ENCODE results near the gene PANK2.
"Not testable (repeated sequence)": the region's sequence is repeated elsewhere in the genome, so short reads cannot be mapped to it uniquely, and the experiment has no call there.

The PANK2 gene

DNA sequence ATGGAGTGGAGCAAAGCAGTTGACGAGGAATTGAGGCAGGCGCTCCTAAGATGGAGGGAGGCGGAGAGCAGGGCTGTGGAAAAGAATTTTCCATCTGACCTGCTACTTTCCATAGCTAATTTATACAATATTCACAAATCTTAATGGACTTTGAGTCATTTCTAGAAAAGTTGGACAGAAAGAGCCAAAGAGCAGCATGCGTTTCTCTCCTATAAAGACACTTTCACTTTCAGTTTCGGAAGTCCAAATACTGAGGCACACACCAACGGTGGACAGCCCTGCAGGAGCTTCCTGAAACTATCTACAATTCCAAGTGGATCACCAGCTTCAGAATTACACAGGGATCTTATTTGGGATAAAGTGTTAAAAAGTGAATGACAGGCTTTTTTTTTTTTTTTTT, 43.5 kb downstream of the PANK2 start:
- Histone ChIP-seq H3K4me3 (no peak overlapping the region), H3K9me3 (no peaks in the 10 kb centered on the region), H3K27ac (peak overlapping the region; percentile 78), H3K27me3 (no peaks in the 10 kb centered on the region), H3K9ac (peak overlapping the region; percentile 30; the same call in 1 of the 2 replicates), H4K20me1 (0 out of 2 replicates have a peak, but pooled peaks cover 2% of the 10 kb centered on the region), H3K4me2 (peak overlapping the region; percentile 73), H3K36me3 (peaks cover 48% of the 10 kb centered on the region), H3K4me1 (peaks cover 54% of the 10 kb centered on the region)
- TF ChIP-seq Cebpa-rat (IDR thresholded peaks at IDR 0.05) = no peak

DNA sequence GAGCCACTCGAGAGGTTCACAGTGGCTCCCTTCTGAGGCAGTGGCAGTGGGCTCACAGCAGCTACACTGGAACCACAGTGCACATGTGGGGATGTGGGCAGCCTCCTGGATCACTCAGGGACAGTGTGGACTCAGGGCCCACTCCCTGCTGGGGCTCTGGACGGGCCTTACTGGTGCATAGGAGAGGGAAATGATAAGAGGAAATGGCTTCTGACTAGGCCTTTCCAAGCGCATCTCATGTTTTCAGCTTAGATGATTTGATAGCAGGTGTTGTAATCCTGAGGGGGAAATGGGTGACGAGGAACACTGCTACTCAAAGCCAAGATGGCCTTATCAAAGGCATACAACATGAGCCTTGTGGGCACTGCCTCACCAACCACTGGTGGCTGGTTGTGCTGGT, 44.0 kb downstream of the PANK2 start:
- Histone ChIP-seq H3K9me3 (no peaks in the 10 kb centered on the region), H3K27me3 (no peaks in the 10 kb centered on the region), H3K9ac (no peak overlapping the region; the same call in 1 of the 2 replicates), H3K36me3 (peaks cover 53% of the 10 kb centered on the region), H4K20me1 (no peaks in the 10 kb centered on the region), H3K4me1 (peaks cover 49% of the 10 kb centered on the region), H3K27ac (peak overlapping the region; percentile 78), H3K4me2 (peak overlapping the region; percentile 73), H3K4me3 (no peak overlapping the region)
- TF ChIP-seq Cebpa-rat (IDR thresholded peaks at IDR 0.05) = no peak

DNA sequence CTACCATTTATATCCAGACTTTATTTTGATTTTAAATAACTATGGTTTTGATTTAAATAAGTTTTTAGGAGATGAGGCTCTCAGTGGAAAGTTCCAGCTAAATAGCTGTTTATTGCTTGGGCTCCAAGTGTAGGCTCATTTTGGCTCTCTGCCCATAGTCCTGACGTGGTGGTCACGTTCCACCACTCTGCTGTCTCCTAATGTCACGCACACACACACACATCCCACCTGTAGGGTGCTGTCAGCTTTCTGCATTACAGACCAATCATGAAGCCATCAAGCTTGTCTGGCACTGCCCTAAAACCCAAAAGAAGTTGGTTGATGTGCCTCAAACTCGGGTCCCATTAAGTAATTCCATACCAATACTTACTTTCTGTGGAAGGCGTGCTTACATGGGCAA, 45.4 kb downstream of the PANK2 start:
- H3K9ac ChIP-seq = no peak overlapping the region
- no peak overlapping the region for H3K4me2 ChIP-seq
- H3K9me3 ChIP-seq = peaks cover 7% of the 10 kb centered on the region; the same call in 1 of the 2 replicates
- no peak for TF ChIP-seq Cebpa-rat (IDR thresholded peaks at IDR 0.05)
- peaks cover 47% of the 10 kb centered on the region for H3K4me1 ChIP-seq
- H3K36me3 ChIP-seq = peaks cover 66% of the 10 kb centered on the region
- H3K27me3 ChIP-seq = no peaks in the 10 kb centered on the region
- H4K20me1 ChIP-seq = no peaks in the 10 kb centered on the region
- no peak overlapping the region for H3K27ac ChIP-seq
- no peak overlapping the region for H3K4me3 ChIP-seq

DNA sequence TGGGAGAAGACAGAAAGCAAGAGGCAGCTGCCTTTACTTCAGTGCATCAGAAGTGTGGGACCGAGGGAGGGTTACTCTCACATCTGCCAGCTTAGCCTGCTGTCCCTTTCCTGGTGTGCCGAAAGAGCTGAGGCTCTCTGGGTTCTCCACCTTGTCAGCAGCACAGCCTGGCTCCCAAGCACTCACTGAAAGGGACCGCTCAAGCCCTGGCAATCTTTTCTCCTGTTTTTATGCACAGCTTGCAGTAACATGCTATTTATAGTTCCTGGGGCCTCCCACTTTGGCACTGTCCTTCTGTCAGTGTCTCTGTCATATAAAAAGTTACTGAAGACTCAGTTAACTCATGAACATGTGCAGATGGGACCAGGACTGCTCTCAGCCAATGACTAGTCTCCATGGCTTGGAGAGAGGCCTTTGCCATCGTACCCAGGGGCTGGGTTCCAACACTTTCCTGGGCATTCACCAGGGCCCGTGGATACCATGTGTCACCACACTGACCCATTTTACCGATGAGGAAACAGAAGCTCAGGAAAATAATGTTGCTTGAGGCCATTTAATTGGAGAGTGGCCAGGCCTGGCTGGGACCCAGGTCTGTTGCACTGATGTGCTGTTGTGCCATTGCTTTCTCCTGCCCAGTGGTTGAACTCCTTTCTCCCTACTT, 46.2 kb downstream of the PANK2 start:
- Histone ChIP-seq H4K20me1 (no peaks in the 10 kb centered on the region), H3K4me1 (peaks cover 47% of the 10 kb centered on the region), H3K27me3 (no peaks in the 10 kb centered on the region), H3K4me3 (no peak overlapping the region), H3K9me3 (peaks cover 11% of the 10 kb centered on the region; the same call in 1 of the 2 replicates), H3K27ac (no peak overlapping the region), H3K36me3 (peaks cover 74% of the 10 kb centered on the region), H3K4me2 (peak overlapping the region; percentile 42), H3K9ac (no peak overlapping the region)
- no peak for TF ChIP-seq Cebpa-rat (IDR thresholded peaks at IDR 0.05)

DNA sequence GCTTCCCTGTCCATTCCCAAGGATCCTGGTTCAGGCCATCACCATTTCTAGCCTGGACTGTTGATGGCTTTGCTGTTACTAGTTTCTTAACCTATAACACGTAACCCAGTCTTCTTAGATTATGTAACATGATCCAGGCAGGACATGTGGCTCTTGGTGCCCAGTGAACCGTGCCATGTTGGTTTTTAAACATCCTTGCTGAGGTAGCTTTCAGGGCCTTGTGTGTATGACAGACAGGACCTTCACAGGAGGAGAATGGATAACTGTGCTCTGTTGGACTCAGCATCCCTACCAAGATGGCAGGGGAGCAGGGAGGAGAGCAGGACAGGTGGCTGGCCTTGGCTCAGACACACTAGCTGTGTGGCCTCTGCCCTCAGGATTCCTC, 46.8 kb downstream of the PANK2 start:
- H3K27ac ChIP-seq = no peak overlapping the region
- no peaks in the 10 kb centered on the region for H4K20me1 ChIP-seq
- no peak overlapping the region for H3K4me3 ChIP-seq
- peaks cover 43% of the 10 kb centered on the region for H3K4me1 ChIP-seq
- H3K4me2 ChIP-seq = peak overlapping the region; percentile 42
- no peak overlapping the region for H3K9ac ChIP-seq
- H3K27me3 ChIP-seq = no peaks in the 10 kb centered on the region
- peaks cover 79% of the 10 kb centered on the region for H3K36me3 ChIP-seq
- no peak for TF ChIP-seq Cebpa-rat (IDR thresholded peaks at IDR 0.05)
- peaks cover 13% of the 10 kb centered on the region; the same call in 1 of the 2 replicates for H3K9me3 ChIP-seq

DNA sequence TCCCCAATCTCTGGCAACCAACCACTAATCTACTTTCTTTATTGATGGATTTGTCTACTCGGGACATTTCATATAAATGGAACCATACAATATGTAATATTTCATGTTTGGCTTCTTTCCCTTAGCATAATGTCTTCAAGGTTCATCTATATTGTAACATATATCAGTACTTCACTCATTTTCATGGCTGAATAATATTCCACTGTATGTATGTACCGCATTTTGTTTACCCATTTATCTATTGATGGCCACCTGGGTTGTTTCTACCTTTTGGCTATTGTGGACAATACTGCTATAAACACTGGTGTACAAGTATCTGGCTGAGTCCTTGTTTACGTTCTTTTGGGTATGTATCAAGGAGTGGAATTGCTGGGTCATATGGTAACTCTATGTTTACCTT, 48.4 kb downstream of the PANK2 start:
- Histone ChIP-seq H3K27me3 (no peaks in the 10 kb centered on the region), H3K9ac (no peak overlapping the region), H3K4me2 (no peak overlapping the region), H3K9me3 (peaks cover 14% of the 10 kb centered on the region), H4K20me1 (no peaks in the 10 kb centered on the region), H3K4me3 (no peak overlapping the region), H3K36me3 (peaks cover 83% of the 10 kb centered on the region), H3K27ac (no peak overlapping the region), H3K4me1 (peaks cover 36% of the 10 kb centered on the region)
- TF ChIP-seq Cebpa-rat (IDR thresholded peaks at IDR 0.05) = no peak

DNA sequence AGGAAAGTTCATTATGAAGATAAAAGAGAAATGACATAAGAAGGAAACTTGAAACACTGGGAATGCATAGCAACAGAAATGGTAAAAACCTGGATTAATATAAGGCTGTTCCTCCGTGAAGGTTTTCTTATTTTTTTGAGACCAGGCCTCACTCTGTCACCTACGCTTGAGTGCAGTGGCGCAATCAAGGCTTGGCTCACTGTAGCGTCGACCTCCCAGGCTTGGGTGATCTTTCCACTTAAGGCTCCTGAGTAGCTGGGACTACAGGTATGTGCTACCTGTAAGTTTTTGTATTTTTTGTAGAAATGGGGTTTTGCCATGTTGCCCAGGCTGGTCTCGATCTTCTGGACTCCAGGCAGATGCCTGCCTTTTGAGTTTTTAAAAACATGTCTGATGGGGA, 51.7 kb downstream of the PANK2 start:
- Histone ChIP-seq H3K27me3 (no peaks in the 10 kb centered on the region), H3K4me1 (peaks cover 10% of the 10 kb centered on the region), H3K4me3 (no peak overlapping the region), H3K4me2 (no peak overlapping the region), H3K27ac (no peak overlapping the region), H3K9me3 (peaks cover 14% of the 10 kb centered on the region), H3K36me3 (peaks cover 75% of the 10 kb centered on the region), H3K9ac (no peak overlapping the region), H4K20me1 (no peaks in the 10 kb centered on the region)
- TF ChIP-seq Cebpa-rat (IDR thresholded peaks at IDR 0.05) = no peak

DNA sequence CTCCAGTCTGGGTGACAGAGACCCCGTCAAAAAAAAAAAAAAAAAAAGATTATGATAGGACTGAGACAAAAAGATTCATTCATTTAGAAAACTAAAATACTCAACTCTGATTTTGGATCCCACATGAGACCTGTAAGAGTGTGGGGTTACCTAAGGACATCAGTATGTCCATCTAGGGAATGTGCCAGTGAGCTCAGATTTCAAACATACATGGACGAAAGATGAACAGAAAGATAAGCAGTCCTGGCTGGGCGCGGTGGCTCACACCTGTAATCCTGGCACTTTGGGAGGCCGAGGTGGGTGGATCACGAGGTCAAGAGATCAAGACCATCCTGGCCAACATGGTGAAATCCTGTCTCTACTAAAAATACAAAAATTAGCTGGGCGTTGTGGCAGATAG, 57.5 kb downstream of the PANK2 start:
- H3K4me2 ChIP-seq, H3K9ac ChIP-seq, H3K4me3 ChIP-seq, H3K27ac ChIP-seq, H3K9me3 ChIP-seq, H3K27me3 ChIP-seq, H3K4me1 ChIP-seq, H4K20me1 ChIP-seq: not testable (repeated sequence)
- H3K36me3 ChIP-seq = peaks cover 47% of the 10 kb centered on the region

DNA sequence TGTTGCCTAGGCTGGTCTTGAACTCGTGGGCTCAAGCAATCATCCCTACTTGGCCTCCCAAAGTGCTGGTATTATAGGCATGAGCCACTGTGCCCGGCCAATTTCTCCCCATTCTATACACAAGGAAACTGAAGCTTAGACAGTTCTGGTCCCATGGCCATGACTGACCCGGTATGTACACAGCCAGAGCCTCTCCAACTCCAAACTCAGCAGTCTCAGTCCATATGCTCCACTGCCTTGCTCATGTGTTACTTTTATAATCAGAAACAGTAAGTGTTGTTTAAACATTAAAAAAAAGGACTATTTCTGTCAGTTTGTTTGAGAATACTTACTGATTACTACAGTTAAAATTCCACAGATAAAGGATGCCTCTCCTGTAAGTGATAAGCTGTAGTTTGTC, 75.5 kb downstream of the PANK2 start:
- peaks cover 56% of the 10 kb centered on the region for H3K36me3 ChIP-seq
- no peak overlapping the region for H3K4me2 ChIP-seq
- H4K20me1 ChIP-seq = peaks cover 15% of the 10 kb centered on the region; the same call in 1 of the 2 replicates
- no peak overlapping the region for H3K4me3 ChIP-seq
- no peak for TF ChIP-seq Cebpa-rat (IDR thresholded peaks at IDR 0.05)
- H3K27me3 ChIP-seq = no peaks in the 10 kb centered on the region
- no peaks in the 10 kb centered on the region for H3K9me3 ChIP-seq
- H3K9ac ChIP-seq = no peak overlapping the region
- H3K27ac ChIP-seq = no peak overlapping the region
- H3K4me1 ChIP-seq = no peaks in the 10 kb centered on the region

DNA sequence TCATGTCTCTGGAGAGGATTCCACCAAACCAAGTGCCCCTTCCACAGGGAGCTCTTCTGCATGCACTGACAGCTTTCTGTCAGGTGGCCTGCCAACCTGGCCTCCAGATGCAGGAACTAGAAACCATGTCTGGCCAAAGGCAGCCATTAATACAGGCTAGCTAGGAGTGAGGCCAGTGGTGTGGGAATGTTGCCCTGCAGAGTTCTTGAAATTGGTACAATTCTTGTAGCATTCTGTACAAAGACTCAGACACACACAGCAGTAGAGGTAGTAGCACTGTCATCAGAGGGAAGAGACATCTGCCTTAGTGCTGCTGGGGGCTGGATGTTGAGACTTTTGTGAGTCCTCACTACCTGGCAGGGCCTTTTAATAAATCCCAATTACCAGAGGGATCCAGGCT, 77.4 kb downstream of the PANK2 start:
- TF ChIP-seq Cebpa-rat (IDR thresholded peaks at IDR 0.05) = no peak
- no peaks in the 10 kb centered on the region for H3K4me1 ChIP-seq
- peaks cover 15% of the 10 kb centered on the region; the same call in 1 of the 2 replicates for H4K20me1 ChIP-seq
- no peaks in the 10 kb centered on the region for H3K9me3 ChIP-seq
- H3K27ac ChIP-seq = no peak overlapping the region
- H3K9ac ChIP-seq = no peak overlapping the region
- peaks cover 48% of the 10 kb centered on the region for H3K36me3 ChIP-seq
- H3K4me3 ChIP-seq = no peak overlapping the region
- no peaks in the 10 kb centered on the region for H3K27me3 ChIP-seq
- no peak overlapping the region for H3K4me2 ChIP-seq

DNA sequence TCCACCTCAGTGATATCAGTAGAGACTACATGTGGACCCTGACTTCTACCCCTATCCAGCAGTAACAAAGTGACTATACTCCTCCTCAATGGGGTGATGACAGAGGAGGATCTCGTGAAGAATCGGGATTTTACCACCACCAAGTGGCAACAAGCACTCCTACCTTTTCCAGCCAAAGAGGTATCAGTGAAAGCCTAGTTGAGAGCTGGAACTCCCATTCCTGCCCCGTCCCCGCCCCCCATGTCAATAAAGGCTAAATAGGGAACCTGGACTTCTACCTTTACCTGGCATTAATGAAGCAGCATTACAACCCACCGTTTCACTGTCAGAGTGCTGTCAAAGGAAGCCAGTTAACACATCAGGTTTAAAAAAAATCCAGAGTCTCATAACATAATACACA, 80.8 kb downstream of the PANK2 start:
- no peak overlapping the region for H3K27ac ChIP-seq
- no peak overlapping the region for H3K4me3 ChIP-seq
- H4K20me1 ChIP-seq = peaks cover 10% of the 10 kb centered on the region; the same call in 1 of the 2 replicates
- no peak for TF ChIP-seq Cebpa-rat (IDR thresholded peaks at IDR 0.05)
- H3K36me3 ChIP-seq = peaks cover 44% of the 10 kb centered on the region
- no peaks in the 10 kb centered on the region for H3K4me1 ChIP-seq
- H3K9me3 ChIP-seq = peaks cover 13% of the 10 kb centered on the region
- H3K9ac ChIP-seq = no peak overlapping the region
- no peak overlapping the region for H3K4me2 ChIP-seq
- H3K27me3 ChIP-seq = no peaks in the 10 kb centered on the region
